K562 (cell line): ENCODE data around the gene UBE2M.

ENCODE experiments used
- CBFB ChIP-seq: sonication (generic); formaldehyde crosslinking; IDR thresholded peaks from 2 replicates; pipeline ENCODE4 v1.4.0; 2020; ENCODE audit warnings: mild to moderate bottlenecking, missing genetic modification reagents
- EP300 ChIP-seq: IDR thresholded peaks from 2 replicates; pipeline ENCODE4 v1.6.1; 2012; ENCODE audit warnings: low read length, improper control_type of control experiment
- ERF ChIP-seq: fragments of 450-650 bp; formaldehyde crosslinking; IDR thresholded peaks from 2 replicates; pipeline ENCODE4 v1.4.0; 2020; ENCODE audit warnings: mild to moderate bottlenecking, mixed read lengths
- JUNB ChIP-seq: fragments of 450-650 bp; formaldehyde crosslinking; conservative IDR thresholded peaks from 2 replicates; pipeline ENCODE4 v1.4.0; 2020; ENCODE audit warnings: mild to moderate bottlenecking
- KLF16 ChIP-seq: IDR thresholded peaks from 2 replicates; pipeline ENCODE4 v1.6.1; 2016; ENCODE audit warnings: antibody characterized with exemption
- POLR2AphosphoS5 ChIP-seq: IDR thresholded peaks from 2 replicates; pipeline ENCODE4 v1.6.1; 2011; ENCODE audit warnings: mild to moderate bottlenecking, low read depth, low read length, moderate library complexity; ENCODE audit not compliant: control insufficient read depth, insufficient read depth
- PREB ChIP-seq: sonication (generic); formaldehyde crosslinking; IDR thresholded peaks from 2 replicates; pipeline ENCODE4 v1.8.1; 2023; ENCODE audit warnings: mild to moderate bottlenecking, missing genetic modification reagents
- PURB ChIP-seq: sonication (generic); formaldehyde crosslinking; IDR thresholded peaks from 2 replicates; pipeline ENCODE4 v1.9.0; 2021; ENCODE audit warnings: low read depth, mild to moderate bottlenecking, missing genetic modification reagents
- TCF7L2 ChIP-seq: fragments of 150-350 bp; IDR thresholded peaks from 2 replicates; pipeline ENCODE4 v1.6.1; 2016; ENCODE audit warnings: low read depth, mild to moderate bottlenecking, low read length, moderate library complexity
- U2AF2 ChIP-seq: fragments of 200-400 bp; formaldehyde crosslinking; optimal IDR thresholded peaks from 2 replicates; pipeline ENCODE3; 2017; ENCODE audit warnings: low read depth, mild to moderate bottlenecking, low read length
- ZNF274 ChIP-seq: IDR thresholded peaks from 2 replicates; pipeline ENCODE4 v1.6.1; 2011; ENCODE audit warnings: low read depth, mild to moderate bottlenecking, low read length, moderate library complexity, borderline replicate concordance
- ZNF57 ChIP-seq: fragments of 450-650 bp; formaldehyde crosslinking; IDR thresholded peaks from 2 replicates; pipeline ENCODE4 v1.4.0; 2020; ENCODE audit warnings: mild to moderate bottlenecking, moderate library complexity

- TF ChIP-seq POLR2AphosphoS5: no peak; the same call in 1 of the 2 replicates
- TF ChIP-seq EP300: no peak
- TF ChIP-seq ZNF57 (CRISPR knock-in tag): no peak
- TF ChIP-seq JUNB (CRISPR knock-in tag): no peak
- TF ChIP-seq PREB: no peak
- TF ChIP-seq U2AF2: no peak
- TF ChIP-seq ERF: no peak
- no peak for TF ChIP-seq CBFB (CRISPR knock-in tag)
- TF ChIP-seq KLF16: no peak
- TF ChIP-seq PURB (CRISPR knock-in tag): no peak
- TF ChIP-seq ZNF274: no peak
- no peak for TF ChIP-seq TCF7L2
Measured at GRCh38 chr19:58551123-58551497, 7.3 kb downstream of the UBE2M start.
